Pancreas (tissue), 10 donors: Measurements from ENCODE around the gene CEP43. TPM values are rescaled to one million over a fixed set of nuclear protein-coding genes. Genes with fewer than 3 reads are reported as not detected.

Experiments
- ATAC-seq, 4 donors: fragments of 200-7000 bp; cut with Tn5 transposase; one replicate each; pipeline versions ENCODE4 v1.8.0 to v1.9.1; 2020; ENCODE audit warnings: mild to moderate bottlenecking in 4 of 4, moderate library complexity in 4 of 4
- DNase-seq, 6 donors: peaks; one replicate each; pipeline ENCODE4 v3.0.0-alpha.2; 2020
- FAIRE-seq: peaks from 2 replicates; lab custom pipeline; 2012; peaks lifted over from hg19 to GRCh38; lab: Jason Lieb, UNC
- H3K27ac ChIP-seq, 4 donors: fragments of 200-600 bp; sonication (generic); 1 replicate in 3 of 4; 2 replicates in 1 of 4; pipeline versions ENCODE4 v1.5.0 to v1.8.0; 2020
- H3K27me3 ChIP-seq, 4 donors: fragments of 200-600 bp; one replicate each; pipeline ENCODE4 v1.8.0; 2021
- H3K36me3 ChIP-seq, 3 donors: fragments of 200-600 bp; sonication (generic) in 1 of 3; one replicate each; pipeline versions ENCODE4 v1.5.0 to v1.8.0; 2020 to 2021
- H3K4me1 ChIP-seq, 3 donors: fragments of 200-600 bp; one replicate each; pipeline ENCODE4 v1.8.0; 2021
- H3K4me3 ChIP-seq, 4 donors: fragments of 200-600 bp; sonication (generic) in 2 of 4; one replicate each; pipeline versions ENCODE4 v1.5.0 to v1.8.0; 2020 to 2021
- H3K9me3 ChIP-seq, 4 donors: fragments of 200-600 bp; one replicate each; pipeline ENCODE4 v1.8.0; 2021
- WGBS, 2 donors: extraction: QIAGEN DNeasy Blood & Tissue Kit; methylation state at CpG; one replicate each; pipeline ENCODE4 v1.1.7; 2013; 5-methylcytosine and 5-hydroxymethylcytosine counted together
- intact Hi-C, 3 donors: fragments of 100-400 bp; cut with DNase I; formaldehyde crosslinking; loops; one replicate each; pipeline versions ENCODE4 v1.11.1 to v1.14.2; 2022
- polyA plus RNA-seq, 2 donors: library from polyadenylated mRNA; stranded (reverse); fragments of 200-250 nt; gene quantifications; one replicate each; pipeline ENCODE4 v1.2.3, GENCODE V29; 2013
- total RNA-seq, 6 donors: library from RNA; stranded (reverse); fragmentation: NEBNext Ultra II Directional in 4 of 6; extraction: Animal tissue kit (Norgen Biotek cat#: 25700) in 4 of 6; gene quantifications; one replicate each; pipeline versions ENCODE4 v1.2.1 to v1.2.4, GENCODE V29; 2021 to 2023
- TF ChIP-seq, protein P1 (sequence below), 4 donors: fragments of 200-600 bp; sonication (generic) in 3 of 4; IDR thresholded peaks; one replicate each; pipeline versions ENCODE4 v1.5.0 to v1.8.0; 2021; ENCODE audit warnings: antibody characterized with exemption in 4 of 4
- donor health status: healthy with polysubstance abuse.
- donor health status: DM: no; HTN: no; CAD: no; lungs with moderate emphysema.
- donor health status: DM: no; HTN: no; CAD: no.
- donor health status: control.
- donor health status: control.
- donor health status: Bipolar disorder and iron deficiency.
- donor health status: DM: yes; HTN: yes; CAD: no.
- donor health status: DM: no; HTN: no; CAD: no.
- donor health status: DM: no; HTN: no; CAD: no.
- donor health status: DM: yes; HTN: yes; CAD: no.

CEP43 gene
- total and polyA plus RNA-seq, 8 donors: 4.4 to 11.9 (median 6.4) TPM

- Histone ChIP-seq H3K9me3 (no peaks in the 10 kb centered on the region), H3K27ac (no peak overlapping the region), H3K27me3 (no peaks in the 10 kb centered on the region), H3K4me3 (no peak overlapping the region), H3K36me3 (peaks cover 0 to 29% (median 13%) of the 10 kb centered on the region in 3 donors), H3K4me1 (no peaks in the 10 kb centered on the region)
- WGBS, 2 donors: 97% methylated on average over 9 of the region's 9 CpGs
- no peak for DNase-seq
- no peak for ATAC-seq
- intact Hi-C loops: no loop called here
- TF ChIP-seq, protein P1, sequence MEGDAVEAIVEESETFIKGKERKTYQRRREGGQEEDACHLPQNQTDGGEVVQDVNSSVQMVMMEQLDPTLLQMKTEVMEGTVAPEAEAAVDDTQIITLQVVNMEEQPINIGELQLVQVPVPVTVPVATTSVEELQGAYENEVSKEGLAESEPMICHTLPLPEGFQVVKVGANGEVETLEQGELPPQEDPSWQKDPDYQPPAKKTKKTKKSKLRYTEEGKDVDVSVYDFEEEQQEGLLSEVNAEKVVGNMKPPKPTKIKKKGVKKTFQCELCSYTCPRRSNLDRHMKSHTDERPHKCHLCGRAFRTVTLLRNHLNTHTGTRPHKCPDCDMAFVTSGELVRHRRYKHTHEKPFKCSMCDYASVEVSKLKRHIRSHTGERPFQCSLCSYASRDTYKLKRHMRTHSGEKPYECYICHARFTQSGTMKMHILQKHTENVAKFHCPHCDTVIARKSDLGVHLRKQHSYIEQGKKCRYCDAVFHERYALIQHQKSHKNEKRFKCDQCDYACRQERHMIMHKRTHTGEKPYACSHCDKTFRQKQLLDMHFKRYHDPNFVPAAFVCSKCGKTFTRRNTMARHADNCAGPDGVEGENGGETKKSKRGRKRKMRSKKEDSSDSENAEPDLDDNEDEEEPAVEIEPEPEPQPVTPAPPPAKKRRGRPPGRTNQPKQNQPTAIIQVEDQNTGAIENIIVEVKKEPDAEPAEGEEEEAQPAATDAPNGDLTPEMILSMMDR (IDR thresholded peaks at IDR 0.05): no peak
- FAIRE-seq: no peak
Observed at GRCh38 chr6:167015302-167015701, 16.1 kb downstream of the CEP43 start.

GRCh38 chr6:167020206-167020605, 21.0 kb downstream of the CEP43 start:
- Histone ChIP-seq H3K4me1 (no peaks in the 10 kb centered on the region), H3K36me3 (peaks cover 0 to 14% (median 0%) of the 10 kb centered on the region in 3 donors), H3K27me3 (no peaks in the 10 kb centered on the region), H3K27ac (no peak overlapping the region), H3K9me3 (no peaks in the 10 kb centered on the region), H3K4me3 (no peak overlapping the region)
- DNase-seq (no peak), FAIRE-seq (no peak), ATAC-seq (no peak)
- WGBS, 2 donors: 95 to 100% methylated on average over 3 of the region's 3 CpGs
- TF ChIP-seq, protein P1 (IDR thresholded peaks at IDR 0.05): no peak
- intact Hi-C loops: no loop called here

DNA sequence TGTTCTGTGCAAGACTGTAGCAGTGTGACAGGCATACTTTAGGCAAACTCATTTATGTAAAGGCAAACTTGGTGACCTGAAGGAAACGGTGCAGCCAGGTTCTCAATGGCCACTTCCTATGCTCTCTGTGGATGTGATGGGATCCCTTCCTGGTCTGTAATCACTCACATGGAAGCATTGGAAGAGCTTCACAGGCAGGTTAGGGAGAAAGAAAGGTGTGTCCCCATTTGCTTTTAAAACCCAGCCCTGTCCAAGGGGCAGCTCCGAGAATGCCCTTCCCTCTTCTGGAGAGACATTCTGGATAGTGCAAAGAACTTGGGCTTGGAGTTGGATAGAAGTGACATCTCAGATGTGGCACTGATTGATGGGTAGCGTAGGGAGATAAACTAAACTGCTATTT, 28.1 kb downstream of the CEP43 start:
- Histone ChIP-seq H3K27ac (no peak overlapping the region), H3K4me3 (no peak overlapping the region), H3K4me1 (no peaks in the 10 kb centered on the region), H3K36me3 (peaks cover 0 to 35% (median 0%) of the 10 kb centered on the region in 3 donors), H3K9me3 (no peaks in the 10 kb centered on the region), H3K27me3 (no peaks in the 10 kb centered on the region)
- DNase-seq (no peak), FAIRE-seq (no peak), ATAC-seq (no peak)
- WGBS, 2 donors: 89 to 95% methylated on average over 3 of the region's 3 CpGs
- TF ChIP-seq, protein P1 (IDR thresholded peaks at IDR 0.05): no peak
- intact Hi-C loops: no loop called here

GRCh38 chr6:167027772-167028171, 28.6 kb downstream of the CEP43 start:
- DNase-seq (no peak), ATAC-seq (no peak), FAIRE-seq (no peak)
- TF ChIP-seq, protein P1 (IDR thresholded peaks at IDR 0.05): no peak
- intact Hi-C loops: no loop called here
- no peaks in the 10 kb centered on the region for H3K9me3 ChIP-seq
- H3K4me1 ChIP-seq: no peaks in the 10 kb centered on the region
- no peak overlapping the region for H3K4me3 ChIP-seq
- peaks cover 0 to 35% (median 0%) of the 10 kb centered on the region in 3 donors for H3K36me3 ChIP-seq
- 96 to 99% methylated on average over 6 of the region's 6 CpGs for WGBS, 2 donors
- H3K27ac ChIP-seq: no peak overlapping the region
- H3K27me3 ChIP-seq: no peaks in the 10 kb centered on the region

DNA sequence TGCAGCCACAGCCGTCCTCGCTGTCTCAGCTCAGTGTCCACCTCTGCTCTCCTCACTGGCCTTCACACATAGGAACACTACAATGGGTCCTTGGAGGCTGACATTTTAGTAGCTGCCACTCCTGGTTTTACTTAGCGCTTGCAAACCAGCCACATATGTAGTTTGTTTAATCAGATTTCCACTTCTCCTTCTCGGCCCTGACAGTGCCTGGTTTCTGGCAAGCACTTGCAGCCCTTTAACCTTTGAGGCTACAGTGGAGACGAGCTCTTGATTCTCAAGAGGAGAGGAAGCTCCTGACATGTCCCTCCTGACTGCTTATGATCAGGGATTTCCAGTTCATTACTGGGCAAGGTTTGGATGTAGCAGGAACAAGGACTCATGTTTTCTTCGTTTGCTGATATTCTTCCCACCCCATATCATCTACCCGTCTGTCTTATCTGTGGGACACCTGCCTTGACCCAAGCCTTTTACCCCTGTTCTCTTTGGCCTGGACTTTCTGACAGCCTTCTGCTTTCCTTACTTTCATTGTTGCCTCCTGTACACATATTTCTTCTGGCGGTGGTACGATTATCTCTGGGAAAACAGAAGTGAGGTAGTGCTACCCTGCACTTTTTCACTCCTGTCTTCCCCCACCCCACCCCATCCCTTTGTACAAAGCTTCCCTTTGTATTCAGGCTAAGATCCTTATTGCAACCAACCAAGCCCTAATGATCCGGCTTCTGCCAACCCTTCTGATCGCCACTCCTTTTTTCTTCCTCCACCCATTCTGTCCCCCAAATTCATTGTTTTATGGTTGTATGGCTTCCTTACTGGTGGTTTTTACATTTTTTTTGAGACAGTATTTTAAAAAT, 31.2 kb downstream of the CEP43 start:
- ATAC-seq: no peak
- DNase-seq: no peak
- H3K27me3 ChIP-seq: no peaks in the 10 kb centered on the region
- H3K9me3 ChIP-seq: no peaks in the 10 kb centered on the region
- 83 to 88% methylated on average over 11 of the region's 11 CpGs for WGBS, 2 donors
- intact Hi-C loops: no loop called here
- H3K4me1 ChIP-seq: no peaks in the 10 kb centered on the region
- H3K27ac ChIP-seq: no peak overlapping the region
- TF ChIP-seq, protein P1 (IDR thresholded peaks at IDR 0.05): no peak
- H3K36me3 ChIP-seq: peaks cover 5 to 29% (median 6%) of the 10 kb centered on the region in 3 donors
- FAIRE-seq: no peak
- H3K4me3 ChIP-seq: no peak overlapping the region
